HG03558 (cell line): ENCODE results near the gene ESR1.
"Not testable (repeated sequence)": the region's sequence is repeated elsewhere in the genome, so short reads cannot be mapped to it uniquely, and the experiment has no call there.

Experiments
- ATAC-seq: cut with Tn5 transposase; IDR thresholded peaks from one replicate; pipeline ENCODE4 v1.9.1; 2021; ENCODE audit warnings: moderate number of reproducible peaks; ENCODE audit not compliant: unreplicated experiment; ENCODE audit errors: extremely low read depth

The ESR1 gene

DNA sequence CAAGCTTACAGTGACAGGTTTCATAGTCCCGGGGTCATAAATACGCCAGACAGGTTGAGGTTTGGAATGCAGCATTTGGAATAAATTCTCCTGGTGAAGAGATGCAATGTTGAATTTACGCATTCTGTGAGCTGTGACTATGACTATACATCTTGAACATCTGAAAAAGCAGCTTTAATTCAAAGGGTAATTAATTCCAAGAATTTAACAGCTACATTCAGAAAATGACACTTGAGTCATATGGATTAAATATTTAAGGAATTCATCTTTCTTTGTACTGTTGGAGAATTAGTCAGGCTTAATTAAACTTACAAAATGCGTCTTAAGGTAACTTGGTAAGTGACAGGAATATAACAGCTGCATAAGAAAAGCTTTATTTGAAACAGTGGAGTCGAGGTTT lies 74.7 kb downstream of the ESR1 start:
- ATAC-seq: no peak

- no peak for ATAC-seq
Observed at GRCh38 chr6:151885234-151885633, 77.8 kb downstream of the ESR1 start.

GRCh38 chr6:151891524-151891923 lies 84.0 kb downstream of the ESR1 start:
- no peak for ATAC-seq

GRCh38 chr6:151894426-151894825 lies 86.9 kb downstream of the ESR1 start:
- not testable (repeated sequence) for ATAC-seq

- ATAC-seq: not testable (repeated sequence)
Observed at GRCh38 chr6:151899221-151899620, 91.7 kb downstream of the ESR1 start.

DNA sequence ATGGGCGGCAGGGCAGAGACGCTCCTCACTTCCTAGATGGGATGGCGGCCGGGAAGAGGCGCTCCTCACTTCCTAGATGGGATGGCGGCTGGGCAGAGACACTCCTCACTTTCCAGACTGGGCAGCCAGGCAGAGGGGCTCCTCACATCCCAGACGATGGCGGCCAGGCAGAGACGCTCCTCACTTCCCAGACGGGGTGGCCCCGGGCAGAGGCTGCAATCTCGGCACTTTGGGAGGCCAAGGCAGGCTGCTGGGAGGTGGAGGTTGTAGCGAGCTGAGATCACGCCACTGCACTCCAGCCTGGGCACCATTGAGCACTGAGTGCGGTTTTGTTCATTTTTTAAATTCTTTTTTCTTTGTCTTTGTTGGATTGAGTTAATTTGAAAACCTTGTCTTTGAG lies 92.3 kb downstream of the ESR1 start:
- ATAC-seq: not testable (repeated sequence)

DNA sequence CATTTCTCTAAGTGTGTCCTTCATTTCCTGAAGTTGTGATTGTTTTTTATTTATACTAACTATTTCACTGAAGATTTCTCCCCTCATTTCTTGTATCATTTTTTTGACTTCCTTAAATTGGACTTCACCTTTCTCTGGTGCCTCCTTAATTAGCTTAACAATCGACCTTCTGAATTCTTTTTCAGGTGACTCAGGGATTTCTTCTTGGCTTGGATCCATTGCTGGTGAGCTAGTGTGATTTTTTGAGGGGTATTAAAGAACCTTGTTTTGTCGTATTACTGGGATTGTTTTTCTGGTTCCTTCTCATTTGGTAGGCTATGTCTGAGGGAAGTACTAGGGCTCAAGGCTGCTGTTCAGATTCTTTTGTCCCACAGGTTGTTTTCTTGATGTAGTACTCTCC lies 92.8 kb downstream of the ESR1 start:
- no peak for ATAC-seq

DNA sequence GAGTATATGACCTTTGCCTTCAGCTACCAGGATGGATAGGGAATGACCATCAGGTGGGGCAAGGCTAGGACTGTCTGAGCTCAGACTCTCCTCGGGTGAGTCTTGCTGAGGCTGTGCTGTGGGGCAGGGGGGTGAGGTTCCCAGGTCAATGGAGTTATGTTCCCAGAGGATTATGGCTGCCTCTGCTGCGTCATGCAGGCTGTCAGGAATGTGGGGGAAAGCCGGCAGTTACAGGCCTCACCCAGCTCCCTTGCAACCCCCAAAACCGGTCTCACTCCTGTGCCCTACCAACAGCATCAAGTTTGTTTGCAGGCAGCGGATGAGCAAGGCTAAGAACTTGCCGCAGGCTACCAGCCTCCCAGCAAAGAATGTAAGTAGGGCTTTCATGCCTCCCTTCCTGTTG lies 93.5 kb downstream of the ESR1 start:
- no peak for ATAC-seq

GRCh38 chr6:151904631-151905030 lies 97.1 kb downstream of the ESR1 start:
- ATAC-seq: no peak

DNA sequence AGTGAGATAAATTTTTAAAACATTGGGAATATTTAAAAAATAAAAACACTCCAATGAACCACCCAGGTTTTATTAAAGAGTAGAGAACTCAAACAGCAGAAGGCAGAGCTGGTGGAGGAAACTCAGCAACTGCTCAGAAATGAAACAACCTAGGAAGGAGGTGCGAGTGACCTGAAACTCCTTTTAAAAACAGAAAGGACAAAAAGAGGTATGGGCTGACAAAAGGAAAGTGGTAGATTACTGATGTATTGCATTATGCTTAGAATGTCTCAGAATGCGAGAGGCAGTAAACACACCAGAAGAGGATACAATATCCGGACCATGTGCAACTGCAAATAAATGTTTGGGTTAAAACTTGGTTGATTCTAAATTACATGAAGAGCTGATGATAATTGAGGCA lies 97.6 kb downstream of the ESR1 start:
- ATAC-seq: no peak

DNA sequence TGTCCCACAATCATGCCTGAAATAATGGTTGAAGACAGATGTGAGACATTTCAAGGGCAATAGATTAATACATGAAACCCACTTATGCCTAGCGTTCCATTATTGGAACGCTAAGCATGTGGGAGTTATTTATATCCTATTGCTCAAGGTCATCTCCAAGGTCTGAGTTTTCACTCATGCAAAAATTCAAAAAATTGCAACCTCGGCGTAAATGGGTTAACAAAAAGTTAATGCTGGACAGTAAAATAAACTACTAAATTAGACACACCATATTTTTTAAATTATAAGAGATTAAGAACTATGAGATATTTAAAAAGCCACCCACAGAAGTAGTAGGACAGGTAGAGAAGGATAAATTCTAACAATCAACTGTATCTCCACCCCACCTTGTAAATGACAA lies 98.4 kb downstream of the ESR1 start:
- no peak for ATAC-seq

DNA sequence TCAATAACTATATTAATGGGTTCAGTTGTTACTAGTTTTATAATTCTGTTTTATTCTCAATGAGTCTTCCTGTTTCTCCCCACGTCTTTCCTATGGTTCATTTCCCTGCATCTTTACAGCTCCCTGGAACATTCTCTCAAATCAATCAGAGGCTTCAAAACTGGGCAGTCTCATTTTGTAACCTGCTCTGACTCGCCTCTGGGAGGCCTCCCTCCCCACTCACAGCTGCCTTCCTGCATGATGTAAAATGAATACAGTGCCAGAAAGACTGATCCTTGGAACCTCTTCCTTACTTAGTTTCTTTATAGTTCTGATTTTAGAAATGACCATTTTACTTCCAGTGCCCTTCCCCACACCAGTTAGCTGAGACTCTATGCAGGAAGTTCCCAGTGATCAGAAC lies 103.9 kb downstream of the ESR1 start:
- no peak for ATAC-seq

GRCh38 chr6:151914484-151914883 lies 107.0 kb downstream of the ESR1 start:
- ATAC-seq: no peak

DNA sequence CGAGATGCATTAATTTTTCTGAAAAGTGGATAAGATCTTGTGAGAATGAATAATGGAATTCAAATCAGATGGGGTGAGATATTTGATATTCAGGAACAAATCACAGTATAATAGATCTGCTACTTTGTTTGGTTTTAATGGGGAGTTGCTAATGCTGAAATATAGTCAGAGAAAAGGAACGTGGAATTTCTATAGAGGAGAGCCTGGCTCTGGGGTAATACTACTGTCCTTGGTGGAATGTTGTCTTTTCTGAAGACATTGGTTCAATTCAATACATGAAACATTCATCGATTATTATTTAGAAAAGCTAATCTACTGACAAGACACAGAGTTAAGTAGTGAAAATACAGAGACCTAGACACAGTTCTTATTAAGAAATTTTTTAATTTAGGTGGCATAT lies 108.6 kb downstream of the ESR1 start:
- no peak for ATAC-seq

- ATAC-seq: no peak
Observed at GRCh38 chr6:151916680-151917164, 109.2 kb downstream of the ESR1 start.

GRCh38 chr6:151917531-151918329 lies 110.2 kb downstream of the ESR1 start:
- ATAC-seq: no peak

GRCh38 chr6:151940307-151940706 lies 132.8 kb downstream of the ESR1 start:
- ATAC-seq: no peak

DNA sequence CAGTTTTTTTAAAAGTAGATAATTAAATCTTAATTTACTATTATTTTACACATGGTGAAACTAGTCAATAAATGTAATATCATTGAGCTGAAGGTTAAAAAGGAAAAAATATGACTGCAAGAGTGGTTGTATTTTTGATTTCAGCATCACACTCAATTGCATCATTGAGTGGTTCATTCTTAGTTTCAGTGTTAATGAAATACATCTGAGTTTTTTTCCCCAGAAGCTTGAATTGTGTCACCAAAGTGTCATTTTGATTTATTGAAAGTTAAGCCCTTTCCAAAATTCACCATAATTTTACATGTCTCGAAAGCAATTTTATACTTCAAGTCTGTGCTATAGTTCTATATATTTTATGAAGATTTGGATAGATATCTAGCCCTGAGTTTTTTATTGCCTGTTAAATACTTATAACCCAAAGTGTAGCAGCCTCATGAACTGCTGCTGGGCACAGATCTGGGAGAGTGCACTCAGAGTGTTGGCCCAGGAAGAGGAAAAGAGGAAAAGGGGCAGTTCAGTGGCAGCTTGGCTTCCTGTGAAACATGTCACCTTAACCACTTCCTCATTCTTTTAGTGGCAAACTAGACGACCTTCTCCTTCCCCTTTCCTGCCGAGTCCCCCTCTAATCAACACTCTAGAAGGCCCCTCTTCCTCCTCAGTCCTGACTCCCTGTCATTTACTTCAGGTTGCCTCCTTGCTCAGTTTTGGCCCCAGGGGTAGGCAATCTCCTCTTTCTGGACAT lies 140.7 kb downstream of the ESR1 start:
- ATAC-seq: no peak

DNA sequence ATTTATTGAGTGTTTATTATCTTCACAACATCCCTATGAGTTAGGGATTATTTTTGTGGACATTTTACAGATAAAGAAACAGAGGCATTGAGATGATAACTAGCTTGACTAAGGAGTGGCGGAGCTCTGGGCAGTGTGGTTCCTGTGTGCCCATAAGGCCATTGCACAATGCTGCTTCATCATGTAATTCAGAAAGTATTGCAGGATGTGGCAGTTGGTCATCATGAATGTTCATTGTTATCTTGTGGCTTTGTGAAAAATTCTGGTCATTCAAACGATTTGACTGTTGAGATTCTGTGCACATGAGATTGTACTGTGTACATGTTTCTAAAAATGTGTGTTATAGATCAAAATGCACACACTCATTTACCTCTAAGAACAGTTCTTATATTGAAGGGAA lies 150.8 kb downstream of the ESR1 start:
- ATAC-seq: no peak

- ATAC-seq: no peak
Observed at GRCh38 chr6:151959086-151959485, 151.6 kb downstream of the ESR1 start.

GRCh38 chr6:151961809-151962208 lies 154.3 kb downstream of the ESR1 start:
- no peak for ATAC-seq
